RPMI7951 (cell line): ENCODE measurements around the gene TCIRG1. TPM values are rescaled to one million over a fixed set of nuclear protein-coding genes. Genes with fewer than 3 reads are reported as not detected.
"Not testable (repeated sequence)": the region's sequence is repeated elsewhere in the genome, so short reads cannot be mapped to it uniquely, and the experiment has no call there.

Experiments used
- DNase-seq: peaks from one replicate; pipeline ENCODE4 v3.0.0-alpha.2; 2012; ENCODE audit warnings: low read depth
- total RNA-seq: library from RNA; depleted of rRNA; stranded (reverse); fragments of >200 nt; shearing (Covaris generic); gene quantifications from 2 replicates; pipeline ENCODE4 v1.2.3, GENCODE V29; 2014; rRNA removed

Gene TCIRG1
- total RNA-seq: 39.2 and 47.5 TPM in 2 replicates

DNA sequence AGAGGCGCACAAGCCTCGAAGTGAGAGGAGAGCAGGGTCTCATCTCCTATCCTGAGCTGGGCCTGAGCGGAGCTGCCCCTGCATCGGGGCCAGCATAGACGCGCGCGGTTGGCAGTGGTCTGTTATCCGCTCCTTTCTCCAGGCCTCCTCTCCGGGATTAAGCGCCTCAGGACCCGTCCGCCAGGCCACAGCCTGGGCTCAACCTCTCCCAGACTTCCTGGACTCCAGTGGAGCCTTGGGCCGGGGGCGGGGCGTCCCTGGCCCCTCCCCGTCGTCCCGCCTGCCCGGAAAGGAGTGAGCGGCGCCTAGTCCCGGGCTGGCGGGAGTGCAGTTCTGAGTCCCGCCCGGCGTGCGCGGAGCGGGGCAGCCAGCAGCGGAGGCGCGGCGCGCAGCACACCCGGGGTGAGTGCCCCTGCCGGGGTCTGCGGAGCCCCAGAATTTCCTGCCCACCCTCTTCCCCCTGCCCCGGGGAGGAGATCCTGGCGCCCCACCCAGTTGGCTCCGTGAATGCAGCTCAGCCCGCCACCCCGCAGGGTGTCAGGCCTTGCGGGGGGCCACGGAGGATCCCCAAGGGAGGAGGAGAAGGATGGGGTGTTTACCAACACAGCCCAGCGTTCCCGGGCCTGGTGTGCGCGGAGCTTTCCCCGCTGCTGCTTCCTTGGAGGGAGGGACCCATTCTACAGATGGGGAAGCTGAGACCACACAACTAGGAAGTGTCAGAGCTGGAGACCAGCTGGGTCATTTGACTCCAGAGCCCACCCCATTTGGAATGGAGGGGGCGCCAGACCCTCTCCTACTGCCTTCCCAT, at the start of gene TCIRG1:
Gene TCIRG1, plus strand, starts transcription at position 308 of the 808 bp plus-strand sequence. CDS start 2,247 bp downstream, outside the sequence.
- peak; percentile 89 for DNase-seq

GRCh38 chr11:67990546-67991346, 48.1 kb upstream of the TCIRG1 start:
- not testable (repeated sequence) for DNase-seq

DNA sequence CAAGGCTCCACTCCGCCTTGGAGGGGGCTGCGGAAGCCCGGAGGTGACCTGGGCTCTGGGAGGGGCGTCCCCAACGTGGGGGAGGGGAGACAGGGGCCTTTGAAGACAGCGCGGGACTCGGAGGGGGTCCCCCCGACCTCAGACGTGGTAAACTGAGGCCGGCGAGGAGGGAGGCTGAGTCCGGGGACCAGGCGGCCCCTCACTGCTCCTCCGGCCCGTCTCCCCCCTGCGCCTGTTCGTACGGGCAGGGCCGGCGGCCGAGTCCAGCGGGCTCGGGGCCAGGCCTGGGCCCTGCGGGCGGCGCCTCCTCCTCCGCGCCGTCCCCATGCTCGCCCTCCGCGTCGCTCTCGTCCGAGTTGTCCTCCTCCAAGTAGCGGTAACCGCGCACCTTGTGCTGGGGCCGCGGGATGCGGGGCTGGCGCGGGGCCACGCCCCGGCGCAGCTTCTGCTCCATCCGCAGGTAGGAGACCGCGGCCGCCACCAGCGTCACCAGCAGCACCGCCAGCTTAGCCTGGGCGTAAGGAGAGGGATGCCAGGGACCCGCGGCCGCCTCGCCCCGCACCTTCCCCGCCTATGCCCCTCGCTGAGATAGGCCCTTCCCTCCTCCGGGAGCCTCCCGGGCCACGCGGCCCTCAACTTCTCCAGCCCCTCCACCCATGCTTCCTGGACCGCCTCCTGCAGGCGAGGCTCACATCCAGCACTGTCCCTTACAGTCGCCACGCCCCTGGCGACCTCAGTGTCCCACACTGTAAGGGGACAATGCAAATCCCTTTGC, 47.3 kb upstream of the TCIRG1 start:
- DNase-seq: not testable (repeated sequence)

DNA sequence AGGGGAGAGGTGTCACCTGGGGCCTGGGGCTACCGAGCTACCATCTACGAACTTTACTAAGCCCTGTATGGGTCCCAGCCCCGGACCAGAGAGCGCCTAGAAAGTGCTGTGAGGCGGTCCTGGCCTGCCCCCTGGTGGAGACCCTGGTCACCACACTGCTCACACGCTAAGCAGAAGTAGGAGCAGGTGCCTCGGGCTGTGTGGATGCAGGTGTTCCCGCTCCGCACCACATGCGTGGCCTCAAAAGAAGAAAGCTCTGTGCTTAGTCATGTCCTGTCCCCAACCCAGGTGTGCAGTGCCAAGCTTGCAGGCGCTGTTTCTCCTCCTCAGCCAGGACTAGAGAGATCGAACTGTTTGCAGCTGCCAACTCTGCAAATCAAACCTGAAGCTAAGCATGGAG, 45.0 kb upstream of the TCIRG1 start:
- DNase-seq: not testable (repeated sequence)

GRCh38 chr11:67994387-67994786, 44.4 kb upstream of the TCIRG1 start:
- not testable (repeated sequence) for DNase-seq

GRCh38 chr11:67995129-67995528, 43.7 kb upstream of the TCIRG1 start:
- DNase-seq: not testable (repeated sequence)

GRCh38 chr11:67995579-67995978, 43.2 kb upstream of the TCIRG1 start:
- not testable (repeated sequence) for DNase-seq

- no peak for DNase-seq
Observed at GRCh38 chr11:67996051-67996450, 42.8 kb upstream of the TCIRG1 start.

- DNase-seq: no peak
Observed at GRCh38 chr11:67996622-67997474, 42.0 kb upstream of the TCIRG1 start.

DNA sequence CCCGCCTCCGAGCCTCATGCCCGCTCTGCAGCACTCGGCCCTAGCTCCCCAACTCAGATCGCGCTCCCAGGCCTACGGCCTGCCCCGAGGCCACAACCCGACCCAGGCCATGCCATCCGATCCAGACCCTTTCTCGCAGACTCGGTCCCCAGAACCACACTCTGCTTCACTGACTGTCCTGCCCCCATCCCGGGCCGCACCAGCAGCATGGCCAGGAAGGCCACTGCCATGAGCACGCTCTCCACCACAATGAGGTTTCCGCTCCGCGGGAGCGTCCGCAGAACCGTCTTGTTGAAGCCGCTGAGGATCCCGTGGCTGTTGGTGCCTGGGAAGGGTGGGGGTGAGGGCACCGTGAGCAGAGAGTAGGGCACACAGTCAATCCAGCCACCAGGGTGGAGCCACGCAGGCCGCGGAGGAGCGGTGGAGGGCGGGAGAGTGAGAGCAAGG, 41.3 kb upstream of the TCIRG1 start:
- no peak for DNase-seq

GRCh38 chr11:67998150-67999045, 40.4 kb upstream of the TCIRG1 start:
- DNase-seq: no peak

DNA sequence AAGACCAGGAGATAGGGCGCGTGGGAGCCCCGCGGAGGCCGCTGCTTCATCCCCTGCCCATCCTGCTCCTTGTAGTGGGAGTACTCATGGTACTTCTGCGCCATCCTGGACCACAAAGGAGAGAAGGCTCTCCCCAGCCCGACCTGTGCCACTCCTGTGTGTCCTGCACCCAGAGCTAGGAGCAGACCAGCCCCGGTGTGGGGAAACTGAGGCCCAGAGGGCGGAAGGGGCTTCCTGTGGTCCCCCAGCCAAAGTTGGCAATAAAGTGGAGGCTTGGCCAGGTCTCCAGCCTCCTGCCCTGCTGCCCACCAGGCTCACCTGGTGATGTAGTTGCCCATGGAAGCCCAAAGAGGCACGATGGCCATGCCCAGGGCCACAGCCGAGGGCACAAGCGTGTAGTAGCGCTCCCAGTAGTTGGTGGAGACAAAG, 39.6 kb upstream of the TCIRG1 start:
- DNase-seq: no peak

DNA sequence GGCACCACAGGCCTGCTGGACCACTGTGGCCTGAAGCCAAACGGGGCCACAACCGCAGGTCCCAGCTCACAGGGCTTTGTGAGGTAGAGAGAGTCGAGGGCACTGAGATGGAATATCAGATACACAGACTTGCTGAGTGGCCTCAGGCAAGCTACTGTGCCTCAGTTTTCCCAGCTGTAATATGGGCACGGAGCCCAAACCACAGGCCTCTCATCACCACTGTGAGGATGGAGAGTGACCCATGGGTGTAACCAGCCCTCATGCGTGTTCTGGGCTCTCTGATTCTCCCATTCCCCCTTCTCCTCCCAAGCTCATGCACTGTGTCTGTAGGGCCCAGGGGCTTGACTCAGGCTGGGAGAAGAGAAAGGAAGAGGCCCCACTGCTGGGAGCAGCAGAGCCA, 39.1 kb upstream of the TCIRG1 start:
- no peak for DNase-seq

GRCh38 chr11:68002575-68002937, 36.3 kb upstream of the TCIRG1 start:
- DNase-seq: no peak

DNA sequence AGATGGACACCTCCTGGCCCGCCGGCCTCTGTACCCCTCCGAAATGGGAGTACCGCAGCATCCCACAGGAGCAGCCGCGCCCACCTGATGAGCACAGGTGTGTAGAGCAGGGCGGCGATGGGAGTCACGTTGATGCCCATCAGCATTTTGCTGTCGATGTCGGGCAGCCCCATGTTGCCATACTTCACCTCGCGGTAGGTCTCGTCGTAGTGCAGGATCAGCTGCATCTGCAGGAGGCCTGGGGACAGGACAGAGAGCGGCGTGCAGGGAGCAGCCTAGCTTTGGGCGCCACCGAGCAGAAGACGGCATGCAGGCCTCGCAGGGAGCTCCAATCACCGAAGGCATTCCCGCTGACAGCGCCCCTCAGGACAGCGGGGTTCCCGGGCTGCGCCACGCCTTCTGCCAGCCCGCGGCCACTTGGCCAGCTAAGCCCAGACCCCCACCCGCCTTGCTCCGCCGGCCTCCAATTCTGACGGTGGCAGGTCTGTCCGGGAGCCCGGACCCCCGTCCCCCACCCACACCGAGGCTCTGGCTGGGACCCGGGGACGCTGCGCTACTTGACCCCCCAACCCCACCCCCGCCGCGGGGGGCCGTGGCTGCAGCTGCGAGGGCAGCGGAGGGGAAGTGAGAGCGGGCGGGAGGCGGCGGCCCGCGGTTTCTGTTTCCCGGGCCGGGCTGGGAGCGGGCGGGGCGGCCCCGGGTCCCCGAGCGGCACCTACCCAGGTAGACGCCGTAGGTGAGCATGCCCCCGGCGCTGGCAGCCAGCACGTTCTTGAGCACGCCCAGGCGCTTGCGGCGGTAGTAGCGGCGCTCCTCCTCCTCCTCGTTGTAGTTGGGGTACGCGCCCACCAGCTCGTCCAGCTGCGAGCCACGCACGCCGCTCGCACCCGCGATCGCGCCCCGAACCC, 35.6 kb upstream of the TCIRG1 start:
- no peak for DNase-seq

DNA sequence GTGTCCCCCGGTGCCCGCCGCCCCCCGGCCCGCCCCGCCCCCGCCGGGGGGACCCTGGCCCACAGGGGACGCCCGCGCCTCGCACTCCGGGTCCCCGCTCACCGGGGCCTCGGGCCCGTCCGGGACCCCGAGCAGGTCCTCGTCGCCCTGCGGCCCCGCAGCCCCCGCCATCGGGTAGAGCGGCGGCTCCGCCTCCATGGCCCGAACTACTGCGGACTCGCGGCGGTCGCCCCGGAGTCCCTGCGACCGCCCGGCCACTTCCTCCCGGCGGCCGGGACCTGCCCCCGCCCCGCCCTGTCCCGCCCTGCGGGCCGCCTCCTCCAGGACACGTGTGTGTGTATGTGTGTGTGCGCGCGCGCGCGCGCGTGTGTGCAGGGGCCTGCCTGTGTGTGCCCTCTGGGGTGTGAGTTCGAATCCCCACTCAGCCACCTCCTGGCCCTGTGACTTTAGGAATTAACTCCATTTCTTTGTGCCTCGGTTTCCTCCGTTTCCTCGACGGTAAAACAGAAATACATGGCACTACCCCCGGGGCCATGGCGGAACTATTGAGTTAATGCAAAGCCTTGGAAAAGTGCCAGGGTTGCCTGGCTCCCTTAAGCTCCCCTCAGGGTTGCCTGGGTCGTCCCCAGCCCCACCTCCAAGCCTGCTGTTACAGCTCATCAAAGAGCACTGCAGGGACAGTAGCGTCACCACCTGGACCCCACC, 34.8 kb upstream of the TCIRG1 start, which contains the start of gene UNC93B1:
Gene UNC93B1, minus strand, starts transcription at position 252 of the 705 bp plus-strand sequence. Its CDS starts 54 bp downstream, at position 198.
- peak; percentile 89 for DNase-seq

GRCh38 chr11:68004551-68005335, 34.1 kb upstream of the TCIRG1 start:
- no peak for DNase-seq
